CD4-positive, alpha-beta T cell treated with Interleukin-15 for 1 hour (primary cell): ENCODE data around the gene SNX27.
"Not testable (repeated sequence)": the region's sequence is repeated elsewhere in the genome, so short reads cannot be mapped to it uniquely, and the experiment has no call there.

ENCODE experiments used
- DNase-seq: peaks from one replicate; pipeline ENCODE4 v3.0.0-alpha.2; 2020

SNX27 gene

GRCh38 chr1:151723726-151724370 is 112.0 kb downstream of the SNX27 start:
- DNase-seq = no peak

- no peak for DNase-seq
Observed at GRCh38 chr1:151728151-151729054, 116.6 kb downstream of the SNX27 start.

GRCh38 chr1:151729157-151729965 is 117.5 kb downstream of the SNX27 start:
- DNase-seq = no peak

GRCh38 chr1:151729966-151730291 is 118.1 kb downstream of the SNX27 start:
- DNase-seq = no peak

- DNase-seq = no peak
Observed at GRCh38 chr1:151733126-151733525, 121.3 kb downstream of the SNX27 start.

GRCh38 chr1:151733995-151734394 is 122.1 kb downstream of the SNX27 start:
- DNase-seq = not testable (repeated sequence)

GRCh38 chr1:151737026-151737425 is 125.2 kb downstream of the SNX27 start:
- no peak for DNase-seq

- no peak for DNase-seq
Observed at GRCh38 chr1:151737479-151737878, 125.6 kb downstream of the SNX27 start.

GRCh38 chr1:151739590-151740355 is 127.9 kb downstream of the SNX27 start:
- DNase-seq = no peak

GRCh38 chr1:151741516-151741915 is 129.7 kb downstream of the SNX27 start:
- DNase-seq = no peak
